GM19324 (cell line): ENCODE results near the gene CFAP52.
"Not testable (repeated sequence)": the region's sequence is repeated elsewhere in the genome, so short reads cannot be mapped to it uniquely, and the experiment has no call there.

ENCODE experiments used
- ATAC-seq: cut with Tn5 transposase; IDR thresholded peaks from one replicate; pipeline ENCODE4 v1.9.1; 2021; ENCODE audit warnings: mild to moderate bottlenecking, moderate library complexity; ENCODE audit not compliant: unreplicated experiment, low FRiP score

CFAP52 gene

GRCh38 chr17:9576521-9577372 is at the start of gene CFAP52:
CFAP52 (plus strand) TSS chr17:9576642; CDS start chr17:9576696, 54 bp downstream.
- ATAC-seq: no peak

GRCh38 chr17:9527788-9528187 is 48.7 kb upstream of the CFAP52 start:
- ATAC-seq: no peak

- no peak for ATAC-seq
Observed at GRCh38 chr17:9529033-9529700, 47.3 kb upstream of the CFAP52 start.

GRCh38 chr17:9531034-9531433 is 45.4 kb upstream of the CFAP52 start:
- ATAC-seq: no peak

GRCh38 chr17:9532715-9533114 is 43.7 kb upstream of the CFAP52 start:
- ATAC-seq: no peak

- ATAC-seq: no peak
Observed at GRCh38 chr17:9533441-9533840, 43.0 kb upstream of the CFAP52 start.

GRCh38 chr17:9536061-9536460 is 40.4 kb upstream of the CFAP52 start:
- no peak for ATAC-seq

GRCh38 chr17:9537177-9537776 is 39.2 kb upstream of the CFAP52 start:
- no peak for ATAC-seq

- no peak for ATAC-seq
Observed at GRCh38 chr17:9538626-9539025, 37.8 kb upstream of the CFAP52 start.

GRCh38 chr17:9541718-9542117 is 34.7 kb upstream of the CFAP52 start:
- ATAC-seq: no peak

GRCh38 chr17:9544221-9544620 is 32.2 kb upstream of the CFAP52 start:
- ATAC-seq: no peak

GRCh38 chr17:9549215-9549614 is 27.2 kb upstream of the CFAP52 start:
- ATAC-seq: no peak

GRCh38 chr17:9553181-9553580 is 23.3 kb upstream of the CFAP52 start:
- ATAC-seq: no peak

GRCh38 chr17:9553596-9553995 is 22.8 kb upstream of the CFAP52 start:
- no peak for ATAC-seq

GRCh38 chr17:9554715-9555114 is 21.7 kb upstream of the CFAP52 start:
- ATAC-seq: not testable (repeated sequence)

GRCh38 chr17:9557161-9557755 is 19.2 kb upstream of the CFAP52 start:
- no peak for ATAC-seq

GRCh38 chr17:9557857-9558256 is 18.6 kb upstream of the CFAP52 start:
- no peak for ATAC-seq

- no peak for ATAC-seq
Observed at GRCh38 chr17:9564104-9564503, 12.3 kb upstream of the CFAP52 start.

- ATAC-seq: no peak
Observed at GRCh38 chr17:9566067-9566466, 10.4 kb upstream of the CFAP52 start.

GRCh38 chr17:9566739-9567138 is 9.7 kb upstream of the CFAP52 start:
- not testable (repeated sequence) for ATAC-seq

- ATAC-seq: no peak
Observed at GRCh38 chr17:9568004-9568403, 8.4 kb upstream of the CFAP52 start.
